Gastrocnemius medialis (tissue), 4 donors: ENCODE data around the gene ZNF334. TPM values are rescaled to one million over a fixed set of nuclear protein-coding genes. Genes with fewer than 3 reads are reported as not detected.

Source experiments
- ATAC-seq, 2 donors: fragments of 150-250 bp; one replicate each; pipeline ENCODE4 v1.9.1; 2016
- DNase-seq, 2 donors: peaks; one replicate each; pipeline ENCODE4 v3.0.0-alpha.2; 2019
- H3K27ac ChIP-seq, 4 donors: fragments of 200-600 bp; sonication (generic); 1 replicate in 1 of 4; 2 replicates in 3 of 4; pipeline ENCODE4 v1.5.1; 2016 to 2018; ENCODE audit warnings: mild to moderate bottlenecking in 2 of 4, moderate library complexity in 1 of 4
- H3K27me3 ChIP-seq, 3 donors: fragments of 200-600 bp; sonication (generic) in 2 of 3; 1 replicate in 1 of 3; 2 replicates in 2 of 3; pipeline versions ENCODE4 v1.5.1 to v1.6.0; 2016 to 2019; ENCODE audit warnings: mild to moderate bottlenecking in 1 of 3, moderate library complexity in 1 of 3
- H3K36me3 ChIP-seq, 2 donors: fragments of 200-600 bp; sonication (generic) in 1 of 2; one replicate each; pipeline ENCODE4 v1.5.1; 2017 to 2018
- H3K4me1 ChIP-seq, 2 donors: fragments of 200-600 bp; sonication (generic) in 1 of 2; one replicate each; pipeline ENCODE4 v1.5.1; 2016 to 2017; ENCODE audit warnings: mild to moderate bottlenecking in 2 of 2
- H3K4me3 ChIP-seq, 4 donors: fragments of 200-600 bp; sonication (generic) in 3 of 4; 1 replicate in 1 of 4; 2 replicates in 3 of 4; pipeline ENCODE4 v1.5.1; 2016 to 2019; ENCODE audit warnings: mild to moderate bottlenecking in 2 of 4
- H3K9me3 ChIP-seq, 3 donors: fragments of 200-600 bp; sonication (generic) in 2 of 3; 1 replicate in 1 of 3; 2 replicates in 2 of 3; pipeline ENCODE4 v1.5.1; 2016 to 2019
- CTCF ChIP-seq, 5 experiments: fragments of 450-650 bp in 3 of 5; fragments of 200-600 bp in 2 of 5; sonication (generic) in 2 of 5; IDR thresholded peaks in 4 of 5; conservative IDR thresholded peaks in 1 of 5; 1 replicate in 4 of 5; 2 replicates in 1 of 5; pipeline ENCODE4 v1.5.1; 2016 to 2019; ENCODE audit warnings: antibody characterized with exemption in 5 of 5, mild to moderate bottlenecking in 3 of 5, moderate library complexity in 3 of 5
- POLR2A ChIP-seq, 2 donors: fragments of 450-650 bp; IDR thresholded peaks; one replicate each; pipeline ENCODE4 v1.6.1; 2017; ENCODE audit warnings: antibody characterized with exemption in 2 of 2, mild to moderate bottlenecking in 2 of 2, moderate library complexity in 2 of 2
- in situ Hi-C, 4 donors: fragments of 200-750 bp; cut with MboI; loops; one replicate each; pipeline versions ENCODE4 v1.15.0 to v1.8.0; 2017; ENCODE audit warnings: low sequenced_read_pairs in 4 of 4
- intact Hi-C: fragments of 100-400 bp; cut with DNase I; formaldehyde crosslinking; loops from one replicate; pipeline ENCODE4 v1.15.1; 2023; ENCODE audit warnings: low total_unique reads
- total RNA-seq, 4 donors: library from RNA; depleted of rRNA; stranded (reverse); fragments of >200 nt; gene quantifications; one replicate each; pipeline versions ENCODE4 v1.1.0 to v1.2.3, GENCODE V29; 2016

Gene ZNF334
- total RNA-seq, 4 donors from 2014 or later, result 0.15 to 0.18 TPM; not detected in 2

GRCh38 chr20:46550461-46550860 lies 37.1 kb upstream of the ZNF334 start, which contains the start of gene OCSTAMP:
Gene OCSTAMP (minus strand): TSS chr20:46550654. CDS start chr20:46550560, 94 bp downstream.
- TF ChIP-seq POLR2A (IDR thresholded peaks at IDR 0.05), result no peak
- no peak for TF ChIP-seq CTCF (IDR thresholded peaks at IDR 0.05 in 4 of 5, conservative IDR thresholded peaks at IDR 0.05 in 1 of 5)
- DNase-seq, result no peak
- Histone ChIP-seq H3K36me3 (no peaks in the 10 kb centered on the region), H3K4me3 (no peak within 1 kb of the TSS), H3K27ac (no peak within 1 kb of the TSS), H3K27me3 (no peaks in the 10 kb centered on the region), H3K4me1 (no peaks in the 10 kb centered on the region), H3K9me3 (no peaks in the 10 kb centered on the region)
- ATAC-seq, result no peak
- in situ Hi-C loops, result no loop called here
- intact Hi-C loops, result no loop called here

GRCh38 chr20:46549188-46549972 lies 36.0 kb upstream of the ZNF334 start:
- no peak overlapping the region for H3K27ac ChIP-seq
- no peaks in the 10 kb centered on the region for H3K9me3 ChIP-seq
- TF ChIP-seq POLR2A (IDR thresholded peaks at IDR 0.05) (no peak), CTCF (IDR thresholded peaks at IDR 0.05 in 4 of 5, conservative IDR thresholded peaks at IDR 0.05 in 1 of 5) (no peak)
- H3K4me1 ChIP-seq, result no peaks in the 10 kb centered on the region
- no peaks in the 10 kb centered on the region for H3K36me3 ChIP-seq
- DNase-seq (no peak), ATAC-seq (no peak)
- H3K27me3 ChIP-seq, result no peaks in the 10 kb centered on the region
- H3K4me3 ChIP-seq, result no peak overlapping the region
- intact Hi-C loops, result no loop called here
- in situ Hi-C loops, result loop anchor here in 1 of 4 donors (25.0 kb wide), 1 partner anchor 112 kb away; no protein-coding TSS in a partner anchor

GRCh38 chr20:46548688-46549087 lies 35.3 kb upstream of the ZNF334 start:
- in situ Hi-C loops, result loop anchor here in 1 of 4 donors (25.0 kb wide), 1 partner anchor 111 kb away; no protein-coding TSS in a partner anchor

GRCh38 chr20:46547995-46548394 lies 34.6 kb upstream of the ZNF334 start:
- Histone ChIP-seq H3K9me3 (no peaks in the 10 kb centered on the region), H3K36me3 (no peaks in the 10 kb centered on the region), H3K4me3 (no peak overlapping the region), H3K27me3 (no peaks in the 10 kb centered on the region), H3K27ac (no peak overlapping the region), H3K4me1 (no peaks in the 10 kb centered on the region)
- in situ Hi-C loops (loop anchor here in 1 of 4 donors (25.0 kb wide), 1 partner anchor 111 kb away; no protein-coding TSS in a partner anchor), intact Hi-C loops (no loop called here)
- DNase-seq (no peak), ATAC-seq (no peak)
- TF ChIP-seq CTCF (IDR thresholded peaks at IDR 0.05 in 4 of 5, conservative IDR thresholded peaks at IDR 0.05 in 1 of 5), result no peak
- no peak for TF ChIP-seq POLR2A (IDR thresholded peaks at IDR 0.05)

More at GRCh38 chr20:46548688-46549087, 35.3 kb upstream of the ZNF334 start:
- TF ChIP-seq CTCF (IDR thresholded peaks at IDR 0.05 in 4 of 5, conservative IDR thresholded peaks at IDR 0.05 in 1 of 5), result no peak
- TF ChIP-seq POLR2A (IDR thresholded peaks at IDR 0.05), result no peak
- ATAC-seq (no peak), DNase-seq (no peak)
- Histone ChIP-seq H3K27ac (no peak overlapping the region), H3K27me3 (no peaks in the 10 kb centered on the region), H3K4me1 (no peaks in the 10 kb centered on the region), H3K9me3 (no peaks in the 10 kb centered on the region), H3K36me3 (no peaks in the 10 kb centered on the region), H3K4me3 (no peak overlapping the region)
- intact Hi-C loops, result no loop called here
